Measurements from ENCODE around the gene TTYH1.
"Not testable (repeated sequence)": the region's sequence is repeated elsewhere in the genome, so short reads cannot be mapped to it uniquely, and the experiment has no call there.

Gene TTYH1

DNA sequence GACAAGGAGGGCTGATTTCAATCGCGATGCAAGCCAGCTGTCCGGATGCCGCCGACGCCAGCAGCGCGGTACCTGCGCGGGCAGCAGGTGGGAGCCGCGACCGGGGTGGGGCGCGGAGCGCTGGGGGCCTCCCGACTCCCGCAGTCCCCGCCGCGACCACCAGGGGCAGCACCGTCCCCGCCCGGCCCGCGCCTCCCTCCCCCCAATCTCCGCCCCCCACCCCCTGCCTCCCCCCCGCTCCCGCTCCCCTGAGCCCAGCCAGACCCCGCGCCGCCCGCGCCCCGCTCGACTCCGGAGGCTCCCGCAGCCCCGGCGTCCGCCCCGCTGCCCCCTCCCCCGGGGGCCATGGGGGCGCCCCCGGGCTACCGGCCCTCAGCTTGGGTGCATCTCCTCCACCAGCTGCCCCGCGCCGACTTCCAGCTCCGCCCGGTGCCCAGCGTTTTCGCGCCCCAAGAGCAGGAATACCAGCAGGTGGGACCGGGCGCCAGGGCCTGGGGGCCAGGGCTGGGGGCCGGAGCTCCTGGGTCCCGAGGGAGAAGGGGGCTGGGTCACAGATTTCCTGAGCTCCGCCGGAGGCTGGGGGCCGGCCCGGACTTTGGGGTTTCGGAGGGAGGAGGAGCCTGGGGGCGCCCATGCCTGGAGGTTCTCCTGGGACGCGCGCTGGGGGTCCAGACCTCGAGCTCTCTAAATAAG is at the start of gene TTYH1:
TSS of gene TTYH1 (plus strand) at position 257 of the 693 bp plus-strand sequence. CDS start at position 346, 89 bp downstream.
- DNase-seq (ENCODE audit: low read depth, low spot score): peak; percentile 24

DNA sequence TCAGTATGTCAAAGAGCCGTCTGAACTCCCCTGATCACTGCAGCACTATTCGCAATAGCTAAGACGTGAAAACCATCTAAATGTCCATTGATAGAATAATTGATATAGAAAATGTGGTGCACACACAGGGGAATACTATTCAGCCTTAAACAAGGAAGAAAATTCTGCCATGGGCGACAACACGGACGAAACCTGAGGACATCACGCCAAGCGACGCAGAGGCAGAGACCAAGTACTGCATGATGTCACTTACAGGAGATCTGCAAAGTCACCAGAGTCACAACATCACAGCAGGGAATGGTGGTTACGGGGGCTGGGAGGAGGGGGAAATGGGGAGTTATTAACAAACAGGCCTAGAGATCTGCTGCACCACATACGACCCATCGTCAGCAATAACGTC is 49.5 kb upstream of the TTYH1 start:
- not testable (repeated sequence) for DNase-seq (ENCODE audit: low read depth, low spot score)

DNA sequence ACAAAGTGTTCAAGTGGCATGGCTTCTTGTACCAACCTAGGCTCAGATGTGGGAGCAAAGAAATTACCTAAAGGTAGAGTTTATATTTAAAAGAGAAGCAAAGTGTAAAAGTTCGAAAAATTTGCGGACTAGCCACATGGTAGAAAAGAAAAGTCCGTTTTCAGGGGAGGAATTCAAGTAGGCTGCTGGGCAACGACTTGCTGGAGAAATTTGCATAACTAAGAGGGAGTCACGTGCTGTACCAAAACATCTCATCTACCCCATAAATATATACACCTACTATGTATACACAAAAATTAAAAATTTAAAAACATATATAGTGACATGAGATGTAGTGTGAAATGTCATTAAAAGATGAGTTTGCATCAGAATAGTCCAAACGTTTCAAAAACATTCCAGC is 48.5 kb upstream of the TTYH1 start:
- no peak for DNase-seq (ENCODE audit: low read depth, low spot score)

DNA sequence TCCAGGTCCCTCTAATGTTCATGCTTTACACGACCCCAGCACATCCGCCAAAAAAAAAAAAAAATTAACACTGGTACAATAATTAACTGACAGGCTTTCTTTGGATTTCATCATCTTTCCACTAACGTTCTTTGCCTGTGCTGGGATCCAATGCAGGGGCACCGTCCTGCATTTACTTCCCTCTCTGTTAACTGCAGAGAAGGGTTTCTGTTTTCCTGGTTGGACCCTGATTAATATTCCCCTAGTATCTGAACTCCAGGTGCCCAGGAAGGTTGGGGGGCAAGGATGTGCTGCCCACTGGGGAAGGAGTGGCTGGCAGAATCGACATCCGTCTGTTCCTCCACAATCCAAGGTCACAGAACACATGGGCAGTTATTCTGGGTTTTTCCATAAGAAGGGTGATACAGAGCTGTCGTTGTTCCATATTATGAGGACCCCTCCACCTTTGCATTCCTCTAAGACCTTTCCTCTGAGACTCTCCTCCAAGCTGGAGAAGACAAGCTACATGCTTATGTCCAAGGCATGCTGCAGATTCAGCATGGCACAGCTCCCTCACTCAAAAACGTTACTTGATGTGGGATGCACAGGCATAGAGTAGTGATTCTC is 46.1 kb upstream of the TTYH1 start:
- DNase-seq (ENCODE audit: low read depth, low spot score): no peak

DNA sequence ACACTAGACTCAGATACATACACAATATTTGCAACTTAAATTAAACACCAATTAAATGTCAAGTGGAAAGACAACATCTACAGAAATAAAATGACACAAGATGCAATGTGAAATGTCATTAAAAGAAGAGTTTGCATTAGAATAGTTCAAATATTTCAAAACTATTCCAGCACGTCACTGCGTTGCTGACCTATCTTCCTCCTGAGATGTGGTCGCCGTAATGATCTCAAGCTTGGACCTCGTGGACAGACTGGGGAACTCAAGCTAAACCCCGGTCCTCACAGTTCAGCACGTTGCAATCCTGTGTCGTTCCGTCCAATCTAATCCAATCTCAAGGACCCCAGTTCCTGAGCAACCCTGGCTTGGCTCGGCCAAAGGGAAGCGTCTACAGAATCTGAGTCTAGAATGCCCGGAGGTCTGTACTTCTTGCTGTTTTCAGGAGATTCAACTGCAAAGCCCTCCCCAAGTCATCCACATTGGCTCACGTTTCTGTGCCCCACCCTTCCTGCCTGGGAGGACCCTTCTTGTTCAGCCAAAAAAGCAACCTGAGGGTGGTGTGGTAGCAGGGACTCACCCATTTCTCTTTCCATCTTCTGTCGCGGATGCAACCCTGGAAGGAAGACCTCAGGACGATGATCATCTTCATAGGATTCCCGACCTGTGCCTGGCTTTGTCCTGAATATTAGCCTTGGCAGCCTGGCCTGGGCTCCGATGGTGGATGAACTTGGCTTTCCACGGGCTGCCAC is 45.4 kb upstream of the TTYH1 start:
- not testable (repeated sequence) for DNase-seq (ENCODE audit: low read depth, low spot score)

DNA sequence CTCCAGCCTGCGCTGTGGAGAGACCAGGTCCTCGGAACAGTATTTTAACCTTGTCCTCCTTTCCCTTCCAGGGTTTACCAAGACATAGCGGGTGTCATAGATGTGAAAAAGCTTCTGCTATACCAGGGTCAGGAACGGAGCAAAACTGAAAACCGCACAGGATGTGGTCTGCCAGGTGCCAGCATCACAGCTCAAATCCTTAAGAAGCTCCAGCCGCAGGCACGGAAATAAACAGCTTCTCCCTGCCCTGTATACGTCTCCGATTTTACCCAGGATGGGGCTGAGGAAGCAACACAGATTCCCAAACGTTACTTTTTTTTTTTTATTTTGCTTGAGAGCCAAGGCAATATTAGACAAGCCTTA is 44.8 kb upstream of the TTYH1 start:
- DNase-seq (ENCODE audit: low read depth, low spot score): not testable (repeated sequence)

DNA sequence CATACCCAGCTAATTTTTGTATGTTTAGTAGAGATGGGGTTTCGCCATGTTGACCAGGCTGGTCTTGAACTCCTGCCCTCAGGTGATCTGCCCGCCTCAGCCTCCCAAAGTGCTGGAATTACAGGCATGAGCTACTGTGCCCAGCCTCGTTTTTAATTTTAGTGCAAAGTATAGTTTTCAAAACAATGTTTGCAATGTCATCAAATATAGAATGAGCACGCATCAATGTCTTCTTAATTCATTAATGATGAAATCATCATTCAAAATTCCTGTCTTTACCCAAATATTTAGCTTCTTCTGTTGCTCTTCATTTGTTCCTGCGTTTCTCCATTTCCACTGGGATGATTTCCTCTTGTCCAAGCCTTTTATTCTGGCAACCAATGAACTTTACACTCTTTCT is 43.8 kb upstream of the TTYH1 start:
- DNase-seq (ENCODE audit: low read depth, low spot score): not testable (repeated sequence)

DNA sequence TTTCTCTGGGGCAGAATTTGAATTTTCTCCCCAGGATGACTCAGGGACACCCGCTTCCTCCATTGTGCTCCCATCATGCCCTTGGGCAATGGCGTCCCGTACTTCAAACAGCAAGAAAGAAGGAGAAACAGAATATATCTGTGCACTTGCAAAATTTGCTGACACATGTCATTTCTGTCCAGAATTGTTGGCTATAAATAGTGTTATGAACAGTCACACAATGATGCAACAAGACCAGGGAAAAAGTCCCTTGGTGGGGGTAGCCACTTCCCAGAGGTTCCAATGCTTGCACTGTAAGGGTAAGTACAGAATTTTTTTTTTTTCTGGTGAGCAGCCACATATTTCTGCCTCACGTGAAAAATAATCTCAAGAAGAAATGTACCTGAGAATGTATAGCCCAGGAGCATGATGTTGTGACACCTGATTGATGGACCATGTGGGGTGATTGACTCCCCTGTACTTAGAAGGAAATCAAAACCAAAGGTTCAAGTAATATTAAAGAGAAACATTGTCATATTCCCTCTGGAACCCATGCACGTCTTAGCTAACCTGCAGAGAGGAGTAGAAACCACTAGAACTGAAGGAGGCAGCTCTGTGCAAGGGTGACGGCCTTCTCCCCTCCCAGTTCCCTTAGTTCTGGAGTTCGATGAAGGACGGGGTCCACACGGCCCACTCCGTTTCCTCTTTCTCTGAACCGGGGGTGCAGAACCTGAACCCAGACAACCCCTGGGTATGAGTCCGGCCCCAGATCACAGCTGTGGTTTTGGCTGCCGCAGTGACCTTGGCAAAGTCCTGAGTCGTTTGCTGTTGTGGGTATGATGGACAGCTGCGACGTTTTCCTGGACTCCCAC is 41.3 kb upstream of the TTYH1 start:
- no peak for DNase-seq (ENCODE audit: low read depth, low spot score)

DNA sequence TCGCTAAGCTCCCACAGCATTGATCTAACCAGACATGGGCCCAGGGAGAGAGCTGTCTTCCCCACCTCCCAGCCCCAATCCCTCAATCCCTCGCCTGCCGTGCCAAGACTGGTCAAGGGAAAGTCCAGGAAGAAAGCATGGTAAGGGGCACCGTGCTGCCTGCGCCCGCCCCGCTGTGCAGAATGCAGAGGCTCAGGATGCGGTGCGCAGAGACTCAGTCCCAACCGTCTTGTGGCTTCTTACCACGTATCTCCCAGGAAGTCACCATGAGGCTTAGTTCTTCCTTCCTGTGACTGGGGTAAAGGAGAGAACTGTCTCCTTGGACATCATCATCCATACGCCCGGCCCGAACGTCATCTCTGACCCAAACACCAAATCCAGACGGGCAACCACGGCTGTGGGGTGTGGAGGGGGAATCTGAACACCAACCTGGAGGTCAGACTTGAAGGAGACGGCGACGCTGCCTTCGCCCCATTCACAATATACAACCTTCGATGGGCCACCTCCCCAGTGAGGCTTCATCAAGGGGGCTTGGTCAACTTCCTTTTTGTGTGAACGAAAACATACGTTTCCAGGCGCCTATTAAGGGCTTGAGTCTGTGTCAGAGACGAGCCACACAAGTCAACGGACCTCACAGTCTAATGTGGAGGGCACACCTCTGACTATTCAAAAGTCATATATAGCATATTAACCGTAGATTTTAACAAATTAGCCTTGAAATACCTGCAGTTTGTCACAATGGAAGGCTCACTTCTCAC is 39.9 kb upstream of the TTYH1 start:
- DNase-seq (ENCODE audit: low read depth, low spot score): not testable (repeated sequence)

DNA sequence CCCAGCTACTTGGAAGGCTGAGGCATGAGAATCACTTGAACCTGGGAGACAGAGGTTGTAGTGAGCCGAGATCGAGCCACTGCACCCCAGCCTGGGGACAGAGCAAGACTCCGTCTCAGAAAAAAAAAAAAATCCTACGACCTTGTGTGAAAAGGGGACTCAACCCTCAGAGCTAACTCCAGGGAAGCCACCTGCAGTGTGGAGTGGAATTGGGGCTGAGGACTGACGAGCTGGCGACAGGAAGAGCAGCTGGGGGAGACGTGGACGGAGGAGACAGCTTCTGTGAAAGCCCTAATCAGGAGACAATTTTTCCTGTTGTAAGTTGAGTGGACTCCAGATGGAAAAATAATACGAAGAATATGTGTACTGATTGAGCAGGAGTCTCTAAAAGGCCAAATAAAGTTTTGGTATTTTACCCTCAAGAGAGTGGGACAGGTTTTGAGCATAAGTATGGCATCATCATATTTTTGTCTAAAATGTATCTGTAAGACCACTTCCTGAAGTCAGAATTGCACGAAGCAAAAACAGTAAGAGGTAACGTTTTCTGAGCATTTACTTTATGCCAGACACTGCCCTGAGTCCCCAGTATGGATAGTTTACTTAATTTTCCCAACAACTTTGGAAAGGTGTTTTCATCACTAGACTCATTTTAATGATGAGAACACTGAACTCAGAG is 38.5 kb upstream of the TTYH1 start:
- no peak for DNase-seq (ENCODE audit: low read depth, low spot score)

DNA sequence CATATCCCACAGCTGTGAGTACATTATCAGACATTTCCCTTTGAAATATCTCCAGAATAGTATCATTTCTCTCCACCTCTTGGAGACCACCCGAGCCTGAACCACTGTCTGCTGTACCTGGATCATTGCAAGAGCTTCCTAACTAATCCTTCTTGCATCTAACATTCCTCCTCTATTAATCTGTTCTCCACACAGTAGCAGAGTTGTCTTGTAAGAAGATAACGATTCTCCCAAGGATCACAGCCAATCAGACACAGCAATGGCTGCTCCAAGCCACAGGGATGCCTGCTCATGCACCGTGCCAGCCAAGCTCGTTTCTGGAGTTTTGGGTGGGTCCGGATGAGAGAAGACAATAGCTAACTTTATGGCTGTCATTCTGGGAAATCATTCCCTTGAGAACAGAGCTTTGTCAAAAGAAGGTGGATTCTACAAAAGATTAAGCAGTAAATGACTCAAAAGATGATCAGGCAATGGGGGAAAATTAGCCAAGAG is 36.0 kb upstream of the TTYH1 start:
- no peak for DNase-seq (ENCODE audit: low read depth, low spot score)

DNA sequence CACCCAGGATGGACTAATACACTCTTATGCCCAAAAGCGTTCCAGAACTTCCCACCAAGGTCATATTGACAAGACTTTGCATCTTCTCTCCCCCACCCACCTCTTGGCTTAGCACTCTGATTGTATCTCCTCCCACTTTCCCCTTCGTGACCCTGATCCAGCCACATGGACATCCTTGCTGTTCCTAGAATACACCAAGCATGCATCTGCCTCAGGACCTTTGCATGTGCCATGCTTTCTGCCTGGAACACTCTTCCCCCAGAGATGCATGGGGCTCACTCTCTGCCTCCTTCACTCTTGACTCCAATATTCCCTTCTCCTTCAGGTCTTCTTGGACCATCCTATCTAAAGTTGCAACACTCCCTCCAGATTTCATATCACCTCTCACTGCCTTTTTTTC is 34.4 kb upstream of the TTYH1 start:
- no peak for DNase-seq (ENCODE audit: low read depth, low spot score)

DNA sequence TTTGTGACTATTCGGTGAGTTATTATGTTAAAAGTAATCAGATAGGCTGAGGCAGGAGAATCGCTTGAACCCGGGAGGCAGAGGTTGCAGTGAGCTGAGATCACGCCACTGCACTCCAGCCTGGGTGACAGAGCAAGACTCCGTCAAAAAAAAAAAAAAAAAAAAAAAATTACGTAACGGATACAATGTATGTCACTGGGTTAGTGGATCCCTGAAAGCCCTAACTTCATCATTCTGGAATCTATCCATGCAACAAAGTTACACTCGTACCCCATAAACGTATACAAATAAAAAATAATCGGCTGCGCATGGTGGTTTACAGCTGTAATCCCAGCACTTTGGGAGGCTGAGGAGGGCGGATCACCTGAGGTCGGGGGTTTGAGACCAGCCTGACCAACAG is 33.2 kb upstream of the TTYH1 start:
- not testable (repeated sequence) for DNase-seq (ENCODE audit: low read depth, low spot score)

DNA sequence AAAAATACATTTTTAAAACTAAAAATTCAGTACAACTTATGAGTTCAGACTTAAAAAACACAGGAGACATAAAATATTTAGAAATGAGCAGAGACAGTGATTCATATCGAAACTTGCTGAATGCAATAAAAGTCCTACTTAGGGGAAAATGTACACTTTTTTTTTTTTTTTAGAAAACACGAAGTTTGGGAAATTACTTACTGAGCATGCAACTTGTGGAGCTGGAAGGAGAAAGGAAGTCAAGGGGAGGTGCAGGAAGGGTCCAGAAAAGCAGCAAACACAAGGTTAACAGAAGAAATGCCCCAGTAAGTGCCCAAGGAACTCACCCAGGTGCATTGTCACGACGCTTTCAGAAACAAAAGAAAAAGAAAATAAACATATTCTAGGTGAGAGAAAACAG is 31.9 kb upstream of the TTYH1 start:
- no peak for DNase-seq (ENCODE audit: low read depth, low spot score)

DNA sequence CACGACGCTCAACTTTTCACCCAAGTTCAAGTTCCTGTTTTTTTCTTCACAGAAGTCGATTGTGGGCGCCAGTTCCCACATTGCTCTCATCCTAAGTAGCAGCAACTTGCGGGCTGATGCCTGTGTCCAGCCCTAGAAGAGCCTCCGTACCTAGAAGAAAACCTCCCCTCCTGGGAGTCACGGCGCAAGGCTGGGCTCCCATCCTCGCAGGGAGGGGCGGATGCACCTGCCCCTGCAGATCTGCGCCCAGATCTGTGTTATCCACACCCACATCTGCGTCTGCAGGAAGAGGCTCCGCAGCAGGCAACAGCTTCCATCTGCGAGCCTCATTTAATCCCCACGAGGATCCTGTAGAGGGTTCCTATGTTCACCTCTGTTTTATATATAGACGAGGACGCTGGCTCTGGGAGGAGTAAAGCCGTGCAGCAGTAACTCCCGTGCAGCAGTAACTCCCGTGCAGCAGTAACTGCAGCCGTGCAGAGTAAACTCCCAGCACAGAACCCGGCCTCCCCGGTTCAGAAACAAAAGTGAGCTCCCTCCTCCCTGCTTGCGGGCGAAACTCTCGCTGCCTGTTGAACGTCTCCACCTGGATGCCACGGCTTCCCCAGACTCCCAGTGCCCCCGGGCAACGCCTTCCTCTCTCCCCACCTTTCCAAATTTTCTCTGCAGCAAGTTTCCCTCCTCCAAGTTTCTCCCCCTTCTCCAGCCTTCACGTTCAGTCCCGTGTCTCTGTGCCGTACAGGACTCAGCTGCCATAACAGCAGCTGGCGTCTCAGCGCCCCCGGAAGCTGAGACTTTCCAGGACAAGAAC is 27.1 kb upstream of the TTYH1 start:
- peak; percentile 47 for DNase-seq (ENCODE audit: low read depth, low spot score)

DNA sequence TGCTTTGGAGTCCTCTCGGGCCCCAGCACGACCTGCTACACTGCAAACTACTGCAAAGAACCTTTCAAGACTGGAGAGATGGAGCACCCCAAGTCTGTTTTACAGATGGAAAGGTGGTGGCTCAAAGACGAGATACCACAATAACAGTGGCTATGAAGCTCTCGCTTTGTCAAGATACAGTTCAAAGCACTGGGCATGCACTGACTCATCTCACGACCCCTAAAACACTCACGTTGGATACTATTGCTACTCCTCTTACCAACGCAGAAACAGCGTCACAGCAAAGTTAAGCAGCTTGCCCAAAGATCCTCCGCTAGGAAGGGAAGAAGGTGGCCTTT is 26.5 kb upstream of the TTYH1 start:
- DNase-seq (ENCODE audit: low read depth, low spot score): no peak

DNA sequence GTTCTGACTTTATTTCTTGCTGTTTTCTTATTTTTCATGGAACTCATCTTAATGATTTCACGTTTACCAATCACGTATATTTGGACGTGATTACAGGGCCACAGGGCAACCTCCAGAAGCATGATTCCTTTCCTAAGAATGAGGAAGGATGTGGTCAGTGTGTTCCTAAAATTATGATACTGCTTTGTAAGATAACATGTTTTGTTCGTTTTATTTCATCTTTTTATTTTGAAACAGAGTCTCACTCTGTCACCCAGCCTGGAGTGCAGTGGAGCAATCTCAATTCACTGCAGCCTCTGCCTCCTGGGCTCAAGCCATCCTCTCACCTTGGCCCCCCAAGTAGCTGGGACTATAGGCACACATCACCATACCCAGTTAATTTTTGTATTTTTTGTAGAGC is 25.7 kb upstream of the TTYH1 start:
- no peak for DNase-seq (ENCODE audit: low read depth, low spot score)

DNA sequence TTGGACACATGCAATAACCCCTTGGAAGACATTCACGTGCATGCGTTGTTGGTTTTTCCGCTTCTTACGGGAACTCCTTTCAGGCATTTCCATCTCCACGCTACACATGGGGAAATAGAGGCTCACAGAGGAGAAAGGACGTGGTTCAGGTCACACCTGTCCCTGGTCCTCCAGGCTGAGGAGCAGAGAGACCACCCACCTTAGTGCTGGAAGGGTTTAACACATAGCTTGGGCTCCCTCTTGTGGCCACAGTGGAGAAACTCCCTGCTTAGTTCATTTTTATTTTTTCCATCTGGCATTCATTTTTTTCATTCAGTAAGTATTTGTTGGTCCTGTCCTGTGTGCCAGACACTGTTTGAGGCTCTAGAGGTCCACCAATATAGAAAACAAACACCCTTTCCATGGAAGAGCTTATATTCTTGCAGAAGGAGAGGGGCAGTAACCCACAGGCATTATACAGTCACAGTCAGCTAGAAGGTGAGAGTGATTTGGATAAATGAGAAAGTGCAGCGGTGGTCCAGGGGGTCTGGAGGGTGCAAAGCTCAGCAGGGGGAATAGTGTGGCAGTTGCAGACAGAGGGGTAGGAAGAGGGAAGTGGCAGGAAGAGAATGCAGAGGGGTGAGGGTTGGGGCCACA is 24.2 kb upstream of the TTYH1 start:
- peak; percentile 67 for DNase-seq (ENCODE audit: low read depth, low spot score)

DNA sequence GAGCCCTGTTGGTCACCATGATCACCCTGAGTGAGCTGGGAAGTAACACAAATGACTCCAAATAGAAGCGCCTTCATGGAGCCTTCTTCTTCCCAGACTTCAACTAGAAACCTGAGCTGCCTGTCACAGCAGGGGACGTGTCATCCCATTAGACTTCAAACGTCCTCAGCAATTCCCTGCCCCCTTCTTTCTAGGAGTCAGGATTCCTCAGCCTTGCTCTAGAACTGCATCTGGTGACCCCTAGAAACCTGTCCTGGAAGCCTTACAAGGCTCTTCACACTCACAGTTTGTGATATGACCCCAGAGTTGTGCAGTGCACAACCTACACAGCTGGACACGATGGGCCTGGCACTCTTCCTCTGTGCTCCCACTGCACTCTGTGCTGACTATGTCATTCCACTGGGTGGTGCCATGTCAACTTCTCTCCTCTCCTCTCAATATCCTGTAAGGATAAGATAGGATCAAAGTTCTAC is 23.6 kb upstream of the TTYH1 start:
- peak; percentile 79 for DNase-seq (ENCODE audit: low read depth, low spot score)
